Fibroblast of skin of scalp (primary cell): ENCODE data around the gene TSPYL1.

ENCODE experiments used
- DNase-seq: peaks from one replicate; pipeline ENCODE4 v3.0.0-alpha.2; 2013

The TSPYL1 gene

DNA sequence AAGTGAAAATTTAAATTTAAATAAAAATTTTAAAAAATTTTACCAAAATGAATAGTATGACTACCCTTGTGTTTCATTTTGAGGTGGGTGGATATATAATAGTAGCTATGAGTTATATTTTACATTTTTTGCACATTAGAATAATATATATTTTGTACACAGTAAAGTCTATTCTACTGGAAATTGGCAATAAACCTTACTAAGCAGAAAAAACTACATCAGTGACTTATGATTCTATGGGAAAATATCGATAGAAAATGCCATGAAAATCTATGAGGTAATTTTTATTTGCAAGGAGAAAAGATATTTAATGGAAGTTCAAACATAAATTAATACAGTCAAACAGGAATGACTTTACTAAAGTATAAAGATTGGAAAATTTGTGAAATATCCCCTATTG is 23.0 kb downstream of the TSPYL1 start:
- no peak for DNase-seq

DNA sequence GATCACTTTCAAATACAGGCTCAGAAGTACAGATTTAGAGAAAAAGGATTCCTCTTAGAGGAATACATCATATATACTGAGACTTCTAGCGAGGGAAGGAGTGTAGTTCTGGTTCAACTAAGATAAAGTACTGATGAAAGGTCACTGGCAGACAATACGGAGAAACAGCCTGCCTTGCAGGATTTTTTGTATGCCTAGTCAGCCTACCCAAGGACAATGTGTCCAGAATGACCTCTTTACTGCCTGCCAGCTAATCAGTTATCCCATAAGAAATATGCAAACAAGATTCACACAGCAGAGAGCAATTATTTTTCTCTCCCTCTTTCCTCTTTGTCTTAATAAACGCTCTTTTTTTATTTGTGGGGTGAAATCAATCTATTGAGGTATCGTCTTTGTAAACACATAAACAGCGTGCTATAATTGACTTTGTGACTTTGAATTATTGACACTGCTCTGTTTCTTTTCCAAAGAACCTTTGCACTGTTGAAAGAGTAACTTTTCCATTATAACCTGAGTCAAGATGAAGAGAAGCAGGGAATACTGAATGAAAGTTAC is 24.4 kb downstream of the TSPYL1 start:
- no peak for DNase-seq

DNA sequence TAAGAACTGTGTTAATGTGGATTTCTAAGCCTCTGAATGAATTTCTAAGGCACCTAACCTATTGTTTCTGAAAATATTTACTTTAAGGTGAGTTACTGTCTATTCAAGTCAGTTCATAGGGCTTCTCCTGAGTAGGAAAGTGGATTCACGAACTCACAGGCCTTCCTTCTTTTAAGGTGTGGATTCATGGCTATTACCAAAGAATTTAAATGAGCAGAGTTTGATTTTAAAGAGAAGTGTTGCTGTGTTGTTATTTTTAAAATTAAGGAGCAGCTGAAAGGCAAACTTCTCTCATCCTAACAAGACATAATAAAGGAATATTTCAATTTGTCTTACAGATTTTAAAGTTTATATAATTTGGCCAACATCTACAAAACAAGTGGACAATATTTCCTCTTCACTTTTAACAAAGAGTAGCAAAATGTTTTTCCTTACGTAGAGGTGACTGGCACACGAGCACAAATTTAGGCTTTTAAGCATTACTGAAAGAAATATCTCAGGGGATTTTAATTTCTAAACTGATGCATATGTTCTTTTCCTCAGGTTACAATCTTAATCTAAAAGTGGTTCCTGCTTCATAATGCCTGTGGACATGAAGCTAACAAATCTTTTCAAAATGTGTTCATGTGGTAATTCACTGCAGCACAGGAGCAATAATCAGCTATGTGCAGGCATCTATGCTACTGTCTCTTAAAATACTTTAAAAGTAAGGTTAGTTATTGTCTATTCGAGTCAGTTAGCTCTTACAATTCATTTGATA is 25.3 kb downstream of the TSPYL1 start:
- DNase-seq: no peak

DNA sequence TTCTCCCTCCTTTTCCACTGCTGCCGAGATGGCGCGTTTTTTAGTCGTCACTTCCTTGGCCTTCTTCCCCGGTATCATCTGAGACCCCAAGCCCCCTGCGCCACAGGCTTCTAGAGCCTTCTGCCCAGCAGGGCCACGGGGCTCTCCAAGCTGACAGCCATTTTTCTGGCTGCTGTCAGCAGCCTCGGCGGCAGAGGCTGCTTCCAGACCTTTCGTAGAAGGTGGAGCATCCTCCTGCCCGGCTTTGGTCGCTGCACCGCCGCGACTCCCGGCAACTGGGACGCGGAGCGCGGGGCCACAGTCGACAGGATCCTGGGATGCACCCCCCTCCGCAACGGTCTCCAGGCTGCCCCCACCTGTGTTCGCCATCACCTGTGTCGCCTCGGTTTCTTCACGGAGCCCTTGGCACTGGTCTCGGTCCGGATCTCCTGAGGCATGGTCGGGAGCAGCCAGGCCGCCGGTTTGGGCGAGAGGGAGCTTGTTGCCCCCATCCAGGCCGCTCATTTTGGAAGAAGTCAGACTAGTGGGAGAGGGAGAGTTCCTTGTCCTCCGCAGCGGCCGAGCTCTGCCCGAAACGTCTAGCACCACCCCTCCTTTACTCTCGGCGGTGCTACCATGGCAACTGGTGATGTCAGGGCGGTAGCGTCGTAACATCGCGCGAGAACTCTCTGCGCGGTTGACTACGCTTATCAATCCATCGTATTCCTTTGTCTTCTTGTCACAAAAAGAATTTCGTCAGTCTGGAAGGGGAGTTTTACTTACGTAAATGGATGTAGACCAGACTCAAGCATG is 26.0 kb downstream of the TSPYL1 start, which contains the start of gene TSPYL4:
Gene TSPYL4, minus strand, starts transcription at position 571 of the 792 bp plus-strand sequence. Its CDS starts 67 bp downstream, at position 504.
- peak; percentile 97 for DNase-seq

DNA sequence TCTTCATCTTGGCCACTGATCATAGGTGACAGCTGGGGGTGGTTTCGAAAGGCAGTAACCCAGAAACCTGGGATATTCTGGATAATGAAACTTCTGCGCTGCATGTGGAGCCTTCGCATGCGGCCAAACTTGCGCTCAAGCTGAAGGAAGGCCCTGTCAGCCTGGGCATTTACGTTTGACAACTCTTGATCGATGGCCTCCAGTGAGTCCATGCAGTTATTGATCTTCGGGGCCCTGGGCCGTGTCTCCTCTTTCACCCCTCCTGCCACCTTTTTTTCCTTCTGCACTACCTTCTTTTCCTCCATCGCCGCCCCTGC is 26.6 kb downstream of the TSPYL1 start:
- DNase-seq: no peak

DNA sequence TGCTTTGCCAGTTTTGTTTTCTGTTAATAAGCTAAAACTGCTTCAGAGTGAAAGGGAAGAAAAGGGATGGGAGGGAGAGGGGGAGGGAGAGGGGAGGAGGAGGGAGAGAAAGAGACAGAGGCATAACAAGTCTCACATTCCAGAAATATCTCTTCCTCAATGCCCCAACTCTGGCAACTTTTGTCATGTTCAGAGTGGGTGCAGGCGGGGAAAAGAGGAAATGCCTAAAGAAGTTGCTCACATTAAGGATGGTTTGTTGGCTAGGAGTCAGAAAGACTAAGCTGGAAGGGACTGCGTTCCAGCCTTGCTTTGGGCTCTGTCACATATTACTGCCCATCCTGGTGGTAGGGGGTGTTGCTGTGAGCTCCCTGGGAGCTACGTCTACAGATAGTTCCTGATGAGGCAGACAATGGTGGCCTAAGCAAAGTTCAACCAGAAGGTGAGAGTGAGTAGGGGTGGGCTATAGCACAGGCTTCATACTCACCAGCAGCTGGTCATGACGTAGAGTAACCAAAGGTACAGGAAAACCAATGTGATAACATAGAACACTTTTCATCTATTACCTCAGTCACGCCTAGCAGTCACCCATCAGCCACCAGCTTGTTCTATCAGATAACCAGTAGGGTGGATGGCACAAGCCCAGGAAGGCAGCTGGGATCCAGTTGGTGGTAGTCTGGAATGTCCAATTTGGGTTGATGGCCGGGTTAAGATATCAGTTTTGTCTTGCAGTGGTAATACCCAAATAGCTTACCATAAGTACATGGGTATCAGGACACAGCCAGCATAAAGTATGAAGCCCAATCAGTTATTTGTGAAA is 28.0 kb downstream of the TSPYL1 start:
- DNase-seq: peak; percentile 97

DNA sequence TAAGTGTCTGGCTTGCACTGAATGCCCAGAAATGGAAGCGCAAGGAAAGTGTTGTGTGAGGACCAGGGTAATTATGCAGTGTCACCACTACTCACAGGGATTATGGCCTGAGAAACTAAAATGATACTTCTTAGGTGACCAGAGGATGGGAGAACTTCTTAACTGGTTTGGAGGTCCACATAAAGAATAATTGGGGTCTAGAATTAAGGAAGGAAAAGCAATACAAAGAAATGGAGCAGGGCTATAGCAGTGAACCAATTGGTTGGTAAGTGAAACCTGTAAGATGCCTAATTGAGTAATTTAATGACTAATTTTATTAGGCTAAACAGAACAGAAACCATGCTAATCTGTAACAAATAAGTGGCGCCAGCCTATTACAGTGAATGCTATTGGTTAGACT is 31.2 kb downstream of the TSPYL1 start:
- DNase-seq: no peak

DNA sequence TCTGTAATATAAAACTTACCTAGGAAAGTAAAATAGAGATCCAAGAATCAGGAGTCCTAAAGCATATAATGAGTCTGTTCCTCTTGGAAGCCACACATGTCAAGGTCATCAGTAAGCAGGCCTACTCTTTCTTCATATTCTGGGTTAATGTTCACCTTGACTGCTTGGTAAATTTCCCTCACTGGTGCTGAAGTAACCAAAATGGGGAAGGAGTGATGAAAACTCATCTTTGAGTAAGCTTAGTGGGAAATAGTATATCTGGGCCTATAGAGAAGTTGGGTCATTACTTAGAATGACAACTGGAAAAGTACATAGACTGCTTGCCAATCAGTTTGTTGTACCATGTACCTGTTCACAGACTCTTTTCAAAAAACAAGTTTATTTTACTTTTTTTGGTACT is 32.4 kb downstream of the TSPYL1 start:
- no peak for DNase-seq

DNA sequence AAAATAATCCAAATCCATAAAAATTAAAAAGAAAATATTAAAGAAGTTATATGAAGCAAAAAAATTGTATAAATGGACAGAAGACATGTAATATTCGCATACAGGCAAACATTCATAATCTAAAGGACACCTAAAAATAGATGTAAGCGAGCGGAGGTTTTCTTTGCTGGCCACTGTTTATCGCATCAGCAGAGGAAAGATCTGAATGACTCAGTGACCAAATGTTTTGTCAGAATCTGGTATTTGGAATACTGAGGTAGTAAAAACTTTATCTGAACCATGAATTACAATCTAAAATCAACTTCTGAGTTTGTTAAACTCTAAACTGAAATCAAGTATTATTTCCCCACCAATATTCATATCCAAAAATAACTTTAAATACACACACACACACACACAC is 33.6 kb downstream of the TSPYL1 start:
- peak; percentile 46 for DNase-seq

DNA sequence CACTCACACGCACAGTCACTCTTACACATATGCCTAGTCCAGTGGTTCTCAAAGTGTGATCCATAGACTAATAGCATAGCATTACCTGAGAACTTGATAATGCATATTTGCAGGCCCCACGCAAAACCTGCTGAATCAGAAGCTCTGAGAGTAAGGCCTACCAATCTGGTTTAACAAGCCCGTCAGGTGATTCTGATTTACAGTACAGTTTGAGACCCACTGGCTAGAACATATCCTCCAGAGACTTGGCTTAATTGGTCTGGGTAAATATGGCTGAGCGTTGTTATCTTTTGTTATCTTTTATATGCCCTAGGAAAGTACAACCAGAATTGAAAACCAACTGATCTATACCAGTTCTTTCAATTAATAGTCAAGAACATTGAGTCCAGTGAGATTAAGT is 35.4 kb downstream of the TSPYL1 start:
- DNase-seq: no peak

DNA sequence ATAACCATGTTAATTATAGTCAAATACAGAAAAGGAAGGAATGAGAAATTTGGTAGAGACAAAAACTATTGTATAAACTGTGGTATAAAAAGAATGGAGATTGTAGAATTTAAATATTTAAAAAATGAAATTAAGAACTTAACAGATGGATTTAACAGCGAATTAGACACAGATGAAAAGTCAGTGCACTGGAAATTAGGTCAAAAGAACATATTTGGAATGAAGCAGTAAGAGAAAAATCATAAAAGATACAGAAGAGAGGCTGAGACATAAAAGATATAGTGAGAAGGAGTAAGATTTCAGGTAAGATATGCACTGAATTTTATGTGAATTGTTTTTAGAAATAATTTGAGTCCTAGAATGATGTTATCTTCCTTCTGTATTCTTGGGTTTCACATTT is 39.9 kb downstream of the TSPYL1 start:
- no peak for DNase-seq

DNA sequence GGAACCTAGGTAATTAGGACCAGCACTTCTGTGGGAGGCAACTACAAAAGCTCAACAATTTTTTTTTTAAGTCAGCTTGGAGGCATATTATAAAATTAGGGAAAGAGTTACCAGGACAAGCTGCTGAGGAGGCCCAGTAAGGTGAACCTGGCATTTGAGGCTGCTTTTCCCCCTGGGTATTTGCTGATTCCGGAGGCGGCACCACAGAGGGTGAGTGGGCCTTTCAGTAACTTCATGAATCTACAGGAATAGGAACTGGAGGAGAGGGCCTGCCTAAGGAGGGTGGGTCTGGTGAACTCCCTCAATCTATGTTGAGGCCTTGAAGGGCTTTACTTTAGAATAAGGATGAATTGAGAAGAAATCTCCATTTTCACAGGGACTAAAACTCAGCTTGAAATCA is 40.5 kb downstream of the TSPYL1 start:
- DNase-seq: no peak

DNA sequence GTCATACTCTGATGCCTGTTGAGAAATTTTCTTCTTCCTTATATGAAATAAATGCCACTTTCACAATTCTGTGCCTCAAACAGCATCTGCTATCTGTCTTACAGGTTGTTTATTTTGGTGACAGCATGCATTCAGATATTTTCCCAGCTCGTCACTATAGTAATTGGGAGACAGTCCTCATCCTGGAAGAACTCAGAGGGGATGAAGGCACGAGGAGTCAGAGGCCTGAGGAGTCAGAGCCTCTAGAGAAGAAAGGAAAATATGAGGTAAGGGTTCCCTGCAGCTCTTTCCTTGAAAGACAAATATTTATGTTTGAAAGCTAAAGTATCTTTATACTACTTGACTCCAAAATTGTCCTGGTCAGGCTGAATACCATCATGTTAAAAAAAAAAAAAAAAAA is 41.6 kb downstream of the TSPYL1 start:
- DNase-seq: peak; percentile 38

DNA sequence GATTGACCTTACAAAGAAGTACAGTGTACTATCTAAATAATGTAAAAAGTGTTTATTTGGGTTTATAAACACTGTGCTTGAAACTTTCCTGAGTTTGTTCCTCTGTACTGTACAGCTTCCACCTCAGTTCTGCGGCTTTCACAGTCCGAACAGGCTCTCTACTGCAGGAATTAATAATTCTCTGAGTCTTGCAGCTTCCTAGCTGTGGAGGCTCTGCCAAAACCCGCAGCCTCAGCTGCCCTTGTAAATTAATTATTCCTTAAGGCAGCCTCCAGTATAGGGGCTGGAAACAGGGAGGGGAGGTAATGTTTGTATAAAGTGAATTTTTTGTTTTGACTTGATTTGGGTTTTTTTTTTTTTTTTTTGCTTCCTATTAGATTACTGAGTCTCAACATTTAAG is 45.0 kb downstream of the TSPYL1 start:
- DNase-seq: no peak

DNA sequence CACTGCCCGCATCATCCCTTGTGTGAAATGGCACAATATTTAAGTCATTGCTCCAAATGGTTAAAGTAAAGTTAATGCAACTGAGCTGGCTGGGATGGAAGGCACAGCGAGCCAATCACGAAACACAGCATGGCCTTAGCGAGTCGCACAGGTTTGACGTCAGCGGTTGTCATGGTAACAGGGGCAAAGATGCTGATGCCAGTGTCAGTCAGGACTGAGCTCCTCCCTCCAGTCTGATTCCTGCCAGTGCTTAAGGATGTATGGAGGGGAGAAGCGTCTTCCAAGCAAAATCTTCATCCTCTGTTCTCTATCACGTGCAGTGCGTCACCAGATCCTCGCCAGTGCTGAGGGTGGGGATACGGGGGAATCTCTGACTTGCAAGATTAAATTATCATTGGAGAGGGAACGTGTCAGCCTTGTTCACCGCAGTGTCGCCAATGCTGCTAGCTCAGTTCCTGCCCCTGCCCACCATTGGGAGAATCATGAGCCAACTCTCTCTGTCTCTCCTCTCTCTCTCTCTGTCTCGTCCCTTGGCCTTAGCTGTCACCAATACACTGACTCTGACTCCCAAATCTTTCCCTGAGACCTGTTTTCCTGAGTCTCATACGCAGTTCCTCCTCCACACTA is 50.3 kb downstream of the TSPYL1 start:
- peak; percentile 98 for DNase-seq
